HepG2 (cell line): ENCODE measurements around the gene ARHGAP26.

Experiments used
- EP300 ChIP-seq, 3 experiments: sonication (generic) in 1 of 3; formaldehyde crosslinking in 1 of 3; IDR thresholded peaks; 2 replicates each; pipeline versions ENCODE4 v1.5.1 to v1.6.1; 2011 to 2020; ENCODE audit warnings: low read depth in 2 of 3, low read length in 2 of 3, borderline replicate concordance in 1 of 3, improper control_type of control experiment in 1 of 3, mild to moderate bottlenecking in 1 of 3, missing genetic modification reagents in 1 of 3, moderate library complexity in 1 of 3
- EZH2 ChIP-seq: conservative IDR thresholded peaks from 2 replicates; pipeline ENCODE4 v1.6.1; 2012; ENCODE audit warnings: mild to moderate bottlenecking, low read depth, low read length, moderate library complexity
- FOXK1 ChIP-seq: sonication (generic); formaldehyde crosslinking; IDR thresholded peaks from 2 replicates; pipeline ENCODE4 v1.4.0; 2020; ENCODE audit warnings: low read depth, missing genetic modification reagents, borderline replicate concordance
- KAT7 ChIP-seq: IDR thresholded peaks from 2 replicates; pipeline ENCODE4 v1.6.1; 2018; ENCODE audit warnings: borderline replicate concordance, missing compliant biosample characterization
- SOX13 ChIP-seq, 3 experiments: fragments of 450-650 bp in 1 of 3; sonication (generic) in 1 of 3; formaldehyde crosslinking in 1 of 3; IDR thresholded peaks in 2 of 3; conservative IDR thresholded peaks in 1 of 3; 2 replicates each; pipeline versions ENCODE4 v1.5.0 to v1.6.1; 2016 to 2020; ENCODE audit warnings: antibody characterized with exemption in 1 of 3, mild to moderate bottlenecking in 1 of 3, missing compliant biosample characterization in 1 of 3, missing genetic modification reagents in 1 of 3, moderate library complexity in 1 of 3
- TCF12 ChIP-seq, 2 experiments: fragments of 450-650 bp in 1 of 2; sonication (generic) in 1 of 2; formaldehyde crosslinking in 1 of 2; IDR thresholded peaks; 2 replicates each; pipeline versions ENCODE4 v1.6.1 to v1.8.0; 2017 to 2022; ENCODE audit warnings: antibody characterized with exemption in 1 of 2, mild to moderate bottlenecking in 1 of 2, missing genetic modification reagents in 1 of 2, moderate library complexity in 1 of 2
- ZNF274 ChIP-seq: sonication (generic); formaldehyde crosslinking; IDR thresholded peaks from 2 replicates; pipeline ENCODE4 v1.5.1; 2020; ENCODE audit warnings: mild to moderate bottlenecking, missing genetic modification reagents
- TF ChIP-seq, protein P1 (sequence below): sonication (generic); formaldehyde crosslinking; IDR thresholded peaks from 2 replicates; pipeline ENCODE4 v1.4.0; 2020; ENCODE audit warnings: mild to moderate bottlenecking, missing genetic modification reagents
- TF ChIP-seq, protein P2 (sequence below): sonication (generic); formaldehyde crosslinking; IDR thresholded peaks from 2 replicates; pipeline ENCODE4 v1.4.0; 2020; ENCODE audit warnings: low read depth, mild to moderate bottlenecking, missing genetic modification reagents
- TF ChIP-seq, protein P3 (sequence below): sonication (generic); formaldehyde crosslinking; IDR thresholded peaks from 2 replicates; pipeline ENCODE4 v1.5.1; 2020; ENCODE audit warnings: mild to moderate bottlenecking, missing genetic modification reagents, moderate library complexity
- TF ChIP-seq, protein P4 (sequence below): sonication (generic); formaldehyde crosslinking; IDR thresholded peaks from 2 replicates; pipeline ENCODE4 v1.5.1; 2020; ENCODE audit warnings: mild to moderate bottlenecking, missing genetic modification reagents

DNA sequence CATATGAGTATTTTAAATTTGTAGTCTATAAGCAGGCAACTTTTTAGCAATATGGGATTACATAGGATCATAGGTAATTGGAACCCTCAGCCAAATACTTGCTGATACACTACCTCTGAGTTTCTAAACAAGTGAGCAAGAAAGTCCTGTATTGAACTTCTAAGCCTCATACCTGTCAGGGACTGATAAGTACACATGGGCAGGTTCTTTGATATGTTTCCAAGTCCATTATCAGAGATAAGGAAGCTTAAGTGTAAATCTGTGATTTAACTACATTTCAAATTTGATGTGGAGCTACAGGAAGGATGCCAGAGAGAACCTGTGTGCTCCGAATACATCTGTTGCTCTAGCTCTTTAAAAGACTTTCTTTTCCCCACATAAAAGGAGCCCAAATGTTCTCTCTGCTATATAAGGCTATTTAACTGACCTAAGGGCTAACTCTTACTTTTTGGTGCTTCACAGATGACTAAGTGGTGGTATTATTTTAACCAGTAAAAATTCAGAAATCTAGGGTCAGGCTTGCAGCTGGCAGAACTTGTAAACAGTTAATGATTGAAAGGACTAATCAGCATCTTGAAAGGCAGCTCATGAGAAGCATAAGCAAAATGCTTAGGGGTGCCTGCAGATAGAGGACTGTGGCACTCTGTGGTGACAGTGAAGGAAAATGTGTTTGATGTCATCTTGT lies 404.7 kb downstream of the ARHGAP26 start:
- TF ChIP-seq EP300 (IDR thresholded peaks at IDR 0.05; ENCODE audit: low read depth in 2 of 2, low read length in 2 of 2) (no peak), EP300 (CRISPR knock-in tag; IDR thresholded peaks at IDR 0.05; ENCODE audit: borderline replicate concordance) (no peak), ZNF274 (CRISPR knock-in tag) (no peak), FOXK1 (no peak), KAT7 (CRISPR knock-in tag) (no peak), TCF12 (IDR thresholded peaks at IDR 0.05) (no peak), TCF12 (CRISPR knock-in tag; IDR thresholded peaks at IDR 0.05) (no peak), SOX13 (IDR thresholded peaks at IDR 0.05) (no peak), SOX13 (CRISPR knock-in tag; conservative IDR thresholded peaks at IDR 0.05 in 1 of 2, IDR thresholded peaks at IDR 0.05 in 1 of 2) (no peak), EZH2 (no peak)
- TF ChIP-seq, protein P1, sequence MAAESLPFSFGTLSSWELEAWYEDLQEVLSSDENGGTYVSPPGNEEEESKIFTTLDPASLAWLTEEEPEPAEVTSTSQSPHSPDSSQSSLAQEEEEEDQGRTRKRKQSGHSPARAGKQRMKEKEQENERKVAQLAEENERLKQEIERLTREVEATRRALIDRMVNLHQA (CRISPR knock-in tag) = no peak
- TF ChIP-seq, protein P2, sequence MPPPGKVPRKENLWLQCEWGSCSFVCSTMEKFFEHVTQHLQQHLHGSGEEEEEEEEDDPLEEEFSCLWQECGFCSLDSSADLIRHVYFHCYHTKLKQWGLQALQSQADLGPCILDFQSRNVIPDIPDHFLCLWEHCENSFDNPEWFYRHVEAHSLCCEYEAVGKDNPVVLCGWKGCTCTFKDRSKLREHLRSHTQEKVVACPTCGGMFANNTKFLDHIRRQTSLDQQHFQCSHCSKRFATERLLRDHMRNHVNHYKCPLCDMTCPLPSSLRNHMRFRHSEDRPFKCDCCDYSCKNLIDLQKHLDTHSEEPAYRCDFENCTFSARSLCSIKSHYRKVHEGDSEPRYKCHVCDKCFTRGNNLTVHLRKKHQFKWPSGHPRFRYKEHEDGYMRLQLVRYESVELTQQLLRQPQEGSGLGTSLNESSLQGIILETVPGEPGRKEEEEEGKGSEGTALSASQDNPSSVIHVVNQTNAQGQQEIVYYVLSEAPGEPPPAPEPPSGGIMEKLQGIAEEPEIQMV (CRISPR knock-in tag) = no peak
- TF ChIP-seq, protein P3, sequence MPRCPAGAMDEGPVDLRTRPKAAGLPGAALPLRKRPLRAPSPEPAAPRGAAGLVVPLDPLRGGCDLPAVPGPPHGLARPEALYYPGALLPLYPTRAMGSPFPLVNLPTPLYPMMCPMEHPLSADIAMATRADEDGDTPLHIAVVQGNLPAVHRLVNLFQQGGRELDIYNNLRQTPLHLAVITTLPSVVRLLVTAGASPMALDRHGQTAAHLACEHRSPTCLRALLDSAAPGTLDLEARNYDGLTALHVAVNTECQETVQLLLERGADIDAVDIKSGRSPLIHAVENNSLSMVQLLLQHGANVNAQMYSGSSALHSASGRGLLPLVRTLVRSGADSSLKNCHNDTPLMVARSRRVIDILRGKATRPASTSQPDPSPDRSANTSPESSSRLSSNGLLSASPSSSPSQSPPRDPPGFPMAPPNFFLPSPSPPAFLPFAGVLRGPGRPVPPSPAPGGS (CRISPR knock-in tag) = no peak
- TF ChIP-seq, protein P4, sequence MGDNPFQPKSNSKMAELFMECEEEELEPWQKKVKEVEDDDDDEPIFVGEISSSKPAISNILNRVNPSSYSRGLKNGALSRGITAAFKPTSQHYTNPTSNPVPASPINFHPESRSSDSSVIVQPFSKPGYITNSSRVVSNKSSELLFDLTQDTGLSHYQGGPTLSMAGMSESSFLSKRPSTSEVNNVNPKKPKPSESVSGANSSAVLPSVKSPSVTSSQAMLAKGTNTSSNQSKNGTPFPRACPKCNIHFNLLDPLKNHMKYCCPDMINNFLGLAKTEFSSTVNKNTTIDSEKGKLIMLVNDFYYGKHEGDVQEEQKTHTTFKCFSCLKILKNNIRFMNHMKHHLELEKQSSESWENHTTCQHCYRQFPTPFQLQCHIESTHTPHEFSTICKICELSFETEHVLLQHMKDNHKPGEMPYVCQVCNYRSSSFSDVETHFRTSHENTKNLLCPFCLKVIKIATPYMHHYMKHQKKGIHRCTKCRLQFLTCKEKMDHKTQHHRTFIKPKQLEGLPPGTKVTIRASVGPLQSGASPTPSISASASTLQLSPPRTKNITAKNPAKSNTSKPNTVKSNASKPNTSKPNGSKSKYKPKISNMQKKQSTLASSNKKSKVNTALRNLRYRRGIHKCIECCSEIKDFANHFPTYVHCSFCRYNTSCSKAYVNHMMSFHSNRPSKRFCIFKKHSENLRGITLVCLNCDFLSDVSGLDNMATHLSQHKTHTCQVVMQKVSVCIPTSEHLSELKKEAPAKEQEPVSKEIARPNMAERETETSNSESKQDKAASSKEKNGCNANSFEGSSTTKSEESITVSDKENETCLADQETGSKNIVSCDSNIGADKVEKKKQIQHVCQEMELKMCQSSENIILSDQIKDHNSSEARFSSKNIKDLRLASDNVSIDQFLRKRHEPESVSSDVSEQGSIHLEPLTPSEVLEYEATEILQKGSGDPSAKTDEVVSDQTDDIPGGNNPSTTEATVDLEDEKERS (CRISPR knock-in tag) = no peak
